ENCODE data around the gene KIF1B.

KIF1B gene

DNA sequence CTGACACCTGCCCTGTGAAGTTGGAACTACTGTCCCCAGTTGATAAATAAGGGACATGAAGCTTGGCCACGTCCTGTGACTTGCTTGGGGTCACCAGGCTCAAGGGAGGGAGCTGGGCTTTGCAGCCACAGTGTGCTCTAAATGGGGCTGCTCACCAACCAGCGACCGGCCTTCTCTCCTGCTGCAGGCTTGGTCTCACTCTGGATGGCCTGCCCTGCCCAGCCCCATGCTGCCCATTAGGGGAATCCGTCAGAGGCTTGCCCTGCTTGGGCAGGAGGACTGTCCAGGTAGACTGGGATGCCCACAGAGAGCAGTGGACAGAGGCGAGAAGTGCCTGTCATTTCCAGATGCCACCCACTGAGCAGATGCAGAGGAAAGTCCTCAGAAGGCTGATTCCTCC lies 218.6 kb downstream of the KIF1B start:
- DNase-seq = no peak

DNA sequence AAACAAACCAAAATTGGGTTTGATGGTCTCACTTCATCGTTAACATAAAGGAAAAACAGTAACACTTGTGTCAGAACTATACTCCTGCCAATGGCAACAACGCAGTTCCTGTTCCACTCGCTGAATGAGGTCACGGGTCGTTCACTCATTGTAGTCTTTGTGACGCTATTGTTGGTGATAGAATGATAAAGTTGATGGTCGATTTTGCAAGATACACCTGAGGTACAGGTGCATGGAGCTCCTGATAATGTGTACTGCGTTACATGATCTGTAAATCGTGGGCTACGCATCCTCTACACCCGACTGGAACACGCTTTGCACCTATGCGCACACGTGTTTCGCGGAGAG lies 219.5 kb downstream of the KIF1B start:
- DNase-seq = no peak

DNA sequence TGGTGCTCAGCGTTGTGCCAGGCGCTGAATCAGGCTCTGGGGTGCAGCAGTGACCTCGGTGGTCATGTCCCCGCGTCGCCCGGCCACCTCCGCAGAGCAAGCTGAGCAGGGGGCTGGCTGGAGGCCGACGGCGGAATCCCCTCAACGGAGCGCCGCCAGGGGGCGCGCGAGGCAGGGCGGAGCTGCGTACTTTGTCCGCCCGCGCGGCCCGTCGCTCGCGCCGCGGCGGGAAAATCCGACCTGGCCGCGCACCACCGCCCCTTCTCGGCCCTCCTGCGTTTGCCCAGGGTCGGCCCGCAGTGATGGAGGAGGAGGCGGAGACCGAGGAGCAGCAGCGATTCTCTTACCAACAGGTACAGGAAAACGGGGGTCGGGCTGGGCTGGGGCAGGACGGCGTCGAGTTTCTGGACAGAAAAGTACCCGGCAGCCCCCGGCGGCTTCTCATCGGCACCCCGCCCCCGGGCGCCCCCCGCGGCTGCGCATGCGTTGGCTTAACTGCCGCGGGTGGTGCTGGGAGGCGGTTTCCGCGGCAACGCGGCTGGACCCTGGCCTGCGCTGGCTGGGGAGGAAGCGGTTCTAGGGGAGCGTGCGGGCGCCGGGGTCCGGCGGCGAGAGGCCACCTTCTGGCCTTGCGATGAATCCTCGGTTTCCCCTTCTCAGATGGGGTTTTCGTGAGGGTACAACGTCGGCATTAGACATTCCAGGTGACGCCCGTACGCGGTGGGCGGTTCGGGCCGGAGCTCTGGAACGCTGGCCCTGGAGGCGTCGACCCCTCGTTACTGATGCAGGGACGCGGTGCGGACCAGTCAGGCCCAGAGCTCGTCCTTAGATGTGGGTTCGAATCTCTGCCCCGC lies 220.1 kb downstream of the KIF1B start, which contains the start of gene CENPS:
CENPS (plus strand) TSS at position 218 of the 854 bp plus-strand sequence; CDS start at position 303, 85 bp downstream.
- peak; percentile 84 for DNase-seq
